Progenitor cell of endocrine pancreas (in vitro differentiated cells): ENCODE results near the gene PLXNA2. TPM values are rescaled to one million over a fixed set of nuclear protein-coding genes. Genes with fewer than 3 reads are reported as not detected.

Source experiments
- DNase-seq: peaks from one replicate; pipeline ENCODE4 v3.0.0; 2021; ENCODE audit warnings: low spot score; ENCODE audit not compliant: unreplicated experiment
- H3K27ac Mint-ChIP-seq: 2 replicates; pipeline ENCODE4 v1.8.0; 2021; ENCODE audit warnings: mild to moderate bottlenecking, moderate library complexity, mixed read lengths
- H3K27me3 Mint-ChIP-seq: 2 replicates; pipeline ENCODE4 v1.8.0; 2021; ENCODE audit warnings: mixed read lengths
- H3K36me3 Mint-ChIP-seq: 2 replicates; pipeline ENCODE4 v1.8.0; 2022; ENCODE audit warnings: mixed read lengths; ENCODE audit not compliant: insufficient read depth
- H3K4me1 Mint-ChIP-seq: 2 replicates; pipeline ENCODE4 v1.8.0; 2021; ENCODE audit warnings: low read depth, mixed read lengths
- H3K4me3 Mint-ChIP-seq: 2 replicates; pipeline ENCODE4 v1.8.0; 2021; ENCODE audit warnings: low read depth, mild to moderate bottlenecking, moderate library complexity, mixed read lengths
- H3K9me3 Mint-ChIP-seq: 2 replicates; pipeline ENCODE4 v1.8.0; 2021; ENCODE audit warnings: low read depth, mixed read lengths
- total RNA-seq: library from RNA; stranded (reverse); gene quantifications from 2 replicates; pipeline ENCODE4 v1.2.1, GENCODE V29; 2021
- TF ChIP-seq, protein P1 (sequence below): fragments of 200-600 bp; sonication (generic); IDR thresholded peaks from one replicate; pipeline ENCODE4 v1.5.0; 2021; ENCODE audit warnings: antibody characterized with exemption, mild to moderate bottlenecking; ENCODE audit not compliant: unreplicated experiment

The PLXNA2 gene
- total RNA-seq, 1 donor from 2014 or later = 34.9 TPM

DNA sequence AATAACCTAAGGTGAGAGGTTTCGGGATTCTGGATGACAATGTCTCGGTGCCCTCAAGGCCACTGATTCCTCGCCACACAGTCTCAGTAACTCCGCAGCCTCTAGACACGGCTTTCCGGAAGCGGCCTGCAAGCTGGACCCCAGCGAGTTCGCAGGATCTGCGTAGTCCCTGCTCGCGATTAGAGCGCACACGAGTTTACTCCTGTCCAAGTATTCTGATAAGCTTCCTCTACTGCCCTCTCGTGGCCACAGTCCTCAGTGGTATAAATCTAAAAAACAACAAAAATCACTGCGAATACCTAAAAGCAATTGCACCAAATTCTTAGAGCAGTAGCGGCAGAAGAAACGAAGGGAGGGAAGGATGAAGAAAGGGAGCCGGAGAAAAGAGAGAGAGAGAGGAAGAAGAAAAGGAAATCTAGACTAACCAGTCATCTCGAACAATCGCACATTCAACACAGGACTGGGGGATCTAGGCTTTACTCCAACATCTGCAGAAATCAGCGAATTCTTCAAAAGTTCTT lies 1.1 kb upstream of the PLXNA2 start:
- DNase-seq = peak; percentile 75
- TF ChIP-seq, protein P1, sequence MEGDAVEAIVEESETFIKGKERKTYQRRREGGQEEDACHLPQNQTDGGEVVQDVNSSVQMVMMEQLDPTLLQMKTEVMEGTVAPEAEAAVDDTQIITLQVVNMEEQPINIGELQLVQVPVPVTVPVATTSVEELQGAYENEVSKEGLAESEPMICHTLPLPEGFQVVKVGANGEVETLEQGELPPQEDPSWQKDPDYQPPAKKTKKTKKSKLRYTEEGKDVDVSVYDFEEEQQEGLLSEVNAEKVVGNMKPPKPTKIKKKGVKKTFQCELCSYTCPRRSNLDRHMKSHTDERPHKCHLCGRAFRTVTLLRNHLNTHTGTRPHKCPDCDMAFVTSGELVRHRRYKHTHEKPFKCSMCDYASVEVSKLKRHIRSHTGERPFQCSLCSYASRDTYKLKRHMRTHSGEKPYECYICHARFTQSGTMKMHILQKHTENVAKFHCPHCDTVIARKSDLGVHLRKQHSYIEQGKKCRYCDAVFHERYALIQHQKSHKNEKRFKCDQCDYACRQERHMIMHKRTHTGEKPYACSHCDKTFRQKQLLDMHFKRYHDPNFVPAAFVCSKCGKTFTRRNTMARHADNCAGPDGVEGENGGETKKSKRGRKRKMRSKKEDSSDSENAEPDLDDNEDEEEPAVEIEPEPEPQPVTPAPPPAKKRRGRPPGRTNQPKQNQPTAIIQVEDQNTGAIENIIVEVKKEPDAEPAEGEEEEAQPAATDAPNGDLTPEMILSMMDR = peak; percentile 88
- Mint-ChIP-seq H3K4me1 (peaks cover 31% of the 10 kb centered on the region), H3K9me3 (no peaks in the 10 kb centered on the region), H3K36me3 (no peaks in the 10 kb centered on the region), H3K4me3 (peak overlapping the region; percentile 77), H3K27ac (peak overlapping the region; percentile 90), H3K27me3 (peaks cover 28% of the 10 kb centered on the region)

DNA sequence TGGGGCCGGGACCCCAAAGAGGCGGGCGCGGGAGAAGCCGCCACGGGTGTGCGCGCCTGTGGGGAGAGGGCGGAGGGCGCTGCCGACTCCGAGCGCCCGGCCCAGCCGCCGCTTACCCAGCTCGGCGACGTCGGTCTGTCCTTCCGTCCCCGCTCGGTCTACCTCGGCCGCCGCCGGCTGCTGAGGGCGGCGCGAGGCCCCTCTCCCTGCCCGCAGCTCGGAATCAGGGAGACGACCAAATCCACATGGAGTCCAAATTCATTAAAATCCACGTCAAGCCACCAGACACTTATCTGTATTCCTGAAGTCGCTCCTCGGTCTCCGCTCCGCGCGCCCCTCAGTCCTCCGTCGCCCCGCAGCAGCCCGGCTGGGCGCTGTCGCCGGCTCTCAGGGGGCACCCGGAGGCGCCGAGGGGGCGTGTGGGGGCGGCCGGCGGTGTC lies 637 bp downstream of the PLXNA2 start:
- no peak overlapping the region for H3K27ac Mint-ChIP-seq
- H3K4me1 Mint-ChIP-seq = peaks cover 43% of the 10 kb centered on the region
- H3K36me3 Mint-ChIP-seq = no peaks in the 10 kb centered on the region
- H3K27me3 Mint-ChIP-seq = peaks cover 23% of the 10 kb centered on the region
- TF ChIP-seq, protein P1 = no peak
- H3K9me3 Mint-ChIP-seq = no peaks in the 10 kb centered on the region
- no peak for DNase-seq
- H3K4me3 Mint-ChIP-seq = peak overlapping the region; percentile 93

DNA sequence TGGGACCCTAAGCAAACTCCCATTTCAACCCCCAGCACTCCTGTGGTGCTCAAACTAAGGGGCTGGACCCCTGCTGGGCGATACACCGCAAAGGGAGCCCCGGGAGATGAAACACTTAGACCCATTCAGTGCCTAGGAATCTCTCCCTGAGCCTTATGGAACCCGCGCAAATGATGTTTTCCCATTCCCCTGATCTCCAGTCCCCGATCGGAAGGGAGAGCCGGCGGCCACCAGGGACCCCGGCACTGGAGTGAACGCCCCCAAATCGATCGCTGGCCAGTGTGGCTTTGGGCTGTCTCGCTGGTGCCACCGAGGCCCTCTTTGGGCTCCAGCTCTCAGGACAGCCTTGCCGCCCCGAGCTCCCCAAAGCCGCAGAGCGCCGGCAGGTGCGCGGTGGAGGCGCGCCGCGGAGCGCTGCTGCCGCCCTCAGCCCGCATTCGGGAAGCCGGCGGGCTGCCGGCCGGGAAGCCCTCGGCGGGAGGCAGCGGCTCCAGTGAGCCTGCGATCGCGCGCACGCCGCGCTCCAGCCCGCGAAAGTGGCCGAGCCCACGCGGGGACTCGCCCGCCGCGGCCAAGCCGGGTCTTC lies 1.1 kb downstream of the PLXNA2 start:
- TF ChIP-seq, protein P1 = peak; percentile 20
- H3K9me3 Mint-ChIP-seq = no peaks in the 10 kb centered on the region
- peak; percentile 43 for DNase-seq
- peak overlapping the region; percentile 84 for H3K4me3 Mint-ChIP-seq
- H3K4me1 Mint-ChIP-seq = peaks cover 49% of the 10 kb centered on the region
- peaks cover 23% of the 10 kb centered on the region for H3K27me3 Mint-ChIP-seq
- peak overlapping the region; percentile 26 for H3K27ac Mint-ChIP-seq
- no peaks in the 10 kb centered on the region for H3K36me3 Mint-ChIP-seq

DNA sequence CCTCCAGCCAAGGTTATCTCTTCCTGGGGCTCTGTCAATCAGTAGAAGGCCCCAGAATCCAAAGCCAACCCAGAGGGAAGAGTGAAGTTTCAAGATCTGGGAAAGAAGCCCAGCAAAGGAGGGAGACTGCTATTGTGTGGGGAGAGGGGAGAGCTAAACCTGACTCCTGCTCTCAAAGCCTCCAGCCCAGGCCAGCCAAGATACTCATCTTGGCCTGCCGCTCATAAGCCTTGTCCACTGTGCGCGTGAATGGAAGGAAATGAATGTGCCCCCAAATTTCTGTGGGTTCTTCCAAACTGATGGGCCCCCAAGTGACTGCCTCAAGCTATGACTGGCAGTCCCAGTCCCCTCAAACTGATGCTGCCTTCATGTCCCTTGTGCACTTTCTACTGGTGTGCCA lies 2.0 kb downstream of the PLXNA2 start:
- Mint-ChIP-seq H3K27me3 (peaks cover 28% of the 10 kb centered on the region), H3K4me3 (peak overlapping the region; percentile 84), H3K27ac (no peak overlapping the region), H3K36me3 (no peaks in the 10 kb centered on the region), H3K4me1 (peaks cover 54% of the 10 kb centered on the region), H3K9me3 (no peaks in the 10 kb centered on the region)
- TF ChIP-seq, protein P1 = no peak
- no peak for DNase-seq

DNA sequence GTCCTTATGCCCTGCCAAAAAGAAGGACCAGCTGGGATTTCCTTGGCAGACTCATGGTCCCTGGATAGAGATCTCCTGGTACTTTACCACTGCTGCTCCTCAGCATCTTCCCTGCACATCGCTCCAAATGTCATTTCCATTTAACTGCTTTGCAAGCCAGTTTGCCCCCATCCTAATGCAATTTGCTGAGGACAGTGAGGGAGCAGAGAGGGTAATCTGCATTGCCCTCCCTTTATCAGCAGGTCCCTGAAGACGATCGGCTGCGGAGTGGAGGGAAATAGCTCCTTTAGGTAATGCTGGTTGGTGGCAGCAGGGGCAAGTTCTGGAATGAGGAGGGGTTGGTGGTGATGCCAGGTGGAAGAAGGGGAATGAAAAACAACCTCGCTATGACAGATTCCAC lies 2.7 kb downstream of the PLXNA2 start:
- TF ChIP-seq, protein P1 = no peak
- Mint-ChIP-seq H3K9me3 (no peaks in the 10 kb centered on the region), H3K27me3 (peaks cover 26% of the 10 kb centered on the region), H3K36me3 (no peaks in the 10 kb centered on the region), H3K27ac (peak overlapping the region; percentile 45), H3K4me3 (peak overlapping the region; percentile 84), H3K4me1 (peaks cover 58% of the 10 kb centered on the region)
- DNase-seq = no peak
